GM21447 (cell line): ENCODE results near the gene TMCO1.
"Not testable (repeated sequence)": the region's sequence is repeated elsewhere in the genome, so short reads cannot be mapped to it uniquely, and the experiment has no call there.

Experiments used
- ATAC-seq: cut with Tn5 transposase; IDR thresholded peaks from one replicate; pipeline ENCODE4 v1.9.1; 2021; ENCODE audit not compliant: unreplicated experiment

Gene TMCO1

DNA sequence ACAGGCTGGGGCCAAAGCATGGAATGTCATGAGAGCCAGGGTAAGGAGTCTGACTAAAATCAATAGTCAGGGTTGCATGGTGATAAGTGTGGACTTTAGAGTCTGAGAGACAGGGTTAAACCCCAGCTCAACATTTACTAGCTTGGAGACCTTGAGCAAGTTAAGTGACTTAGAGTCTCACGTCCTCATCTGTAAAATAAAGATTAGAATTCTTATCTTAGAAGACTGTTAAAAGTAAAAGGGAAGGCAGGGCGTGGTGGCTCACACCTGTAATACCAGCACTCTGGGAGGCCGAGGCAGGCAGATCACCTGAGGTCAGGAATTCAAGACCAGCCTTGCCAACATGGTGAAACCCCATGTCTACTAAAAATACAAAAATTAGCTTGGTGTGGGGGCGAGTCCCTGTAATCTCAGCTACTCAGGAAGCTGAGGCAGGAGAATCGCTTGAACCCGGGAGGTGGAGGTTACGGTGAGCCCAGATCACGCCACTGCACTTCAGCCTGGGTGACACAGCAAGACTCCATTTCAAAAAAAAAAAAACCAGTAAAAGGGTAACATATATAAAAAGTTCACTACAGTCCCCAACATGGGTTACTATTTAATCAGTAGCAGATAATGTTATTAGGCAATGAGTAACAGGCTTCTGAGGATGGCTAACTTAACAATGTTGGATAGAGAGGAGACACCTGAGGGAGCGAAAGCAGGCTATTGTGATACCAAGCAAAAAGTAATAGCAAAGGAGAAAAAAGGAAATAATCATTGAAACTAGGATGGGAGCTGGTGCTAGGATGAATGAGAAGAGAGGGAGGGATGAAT lies 20.8 kb downstream of the TMCO1 start:
- ATAC-seq: no peak

GRCh38 chr1:165744913-165745312 lies 23.8 kb downstream of the TMCO1 start:
- not testable (repeated sequence) for ATAC-seq

DNA sequence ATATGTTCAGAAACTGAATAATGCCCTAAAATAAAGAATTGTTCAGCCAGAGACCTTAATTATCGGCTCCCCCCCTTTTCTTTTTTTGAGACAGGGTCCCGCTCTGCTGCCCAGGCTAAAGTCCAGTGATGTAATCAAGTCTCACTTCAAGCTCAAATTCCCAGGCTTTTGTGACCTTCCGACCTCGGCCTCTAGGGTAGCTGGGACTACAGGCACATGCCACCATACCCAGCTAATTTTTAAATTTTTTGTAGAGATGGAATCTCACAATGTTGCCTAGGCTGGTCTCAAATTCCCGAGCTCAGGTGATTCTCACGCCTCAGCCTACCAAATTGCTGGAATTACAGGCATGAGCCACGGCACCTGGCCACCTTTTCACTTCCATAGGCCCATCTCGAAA lies 26.5 kb downstream of the TMCO1 start:
- no peak for ATAC-seq

GRCh38 chr1:165738794-165739193 lies 29.9 kb downstream of the TMCO1 start:
- ATAC-seq: peak; percentile 96

- ATAC-seq: no peak
These were observed 31.5 kb downstream of the TMCO1 start for GRCh38 chr1:165737196-165737595.

- ATAC-seq: no peak
These were observed 33.8 kb downstream of the TMCO1 start for GRCh38 chr1:165734906-165735305.

- ATAC-seq: no peak
These were observed 41.8 kb downstream of the TMCO1 start for GRCh38 chr1:165726841-165727240.

DNA sequence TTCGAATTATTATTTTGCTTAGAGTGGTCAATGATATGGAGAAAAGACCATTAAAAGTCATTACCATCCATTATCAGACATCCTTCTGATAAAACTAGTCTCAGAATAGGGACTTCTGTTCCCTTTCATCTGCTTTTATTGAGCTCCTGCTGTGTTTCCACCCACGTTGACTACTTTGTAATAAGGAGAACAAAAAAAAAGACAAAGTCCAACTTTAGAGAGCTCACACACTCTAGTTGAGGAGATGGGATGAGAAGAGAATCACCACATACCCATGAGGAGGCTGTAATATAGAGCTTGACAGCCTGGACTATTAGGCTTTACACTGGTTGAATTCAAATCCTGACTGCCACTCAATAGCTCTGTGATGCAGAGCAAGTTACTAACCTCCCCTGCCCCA lies 42.5 kb downstream of the TMCO1 start:
- ATAC-seq: no peak

- ATAC-seq: peak; percentile 75
These were observed 50.7 kb downstream of the TMCO1 start for GRCh38 chr1:165717918-165718515.

DNA sequence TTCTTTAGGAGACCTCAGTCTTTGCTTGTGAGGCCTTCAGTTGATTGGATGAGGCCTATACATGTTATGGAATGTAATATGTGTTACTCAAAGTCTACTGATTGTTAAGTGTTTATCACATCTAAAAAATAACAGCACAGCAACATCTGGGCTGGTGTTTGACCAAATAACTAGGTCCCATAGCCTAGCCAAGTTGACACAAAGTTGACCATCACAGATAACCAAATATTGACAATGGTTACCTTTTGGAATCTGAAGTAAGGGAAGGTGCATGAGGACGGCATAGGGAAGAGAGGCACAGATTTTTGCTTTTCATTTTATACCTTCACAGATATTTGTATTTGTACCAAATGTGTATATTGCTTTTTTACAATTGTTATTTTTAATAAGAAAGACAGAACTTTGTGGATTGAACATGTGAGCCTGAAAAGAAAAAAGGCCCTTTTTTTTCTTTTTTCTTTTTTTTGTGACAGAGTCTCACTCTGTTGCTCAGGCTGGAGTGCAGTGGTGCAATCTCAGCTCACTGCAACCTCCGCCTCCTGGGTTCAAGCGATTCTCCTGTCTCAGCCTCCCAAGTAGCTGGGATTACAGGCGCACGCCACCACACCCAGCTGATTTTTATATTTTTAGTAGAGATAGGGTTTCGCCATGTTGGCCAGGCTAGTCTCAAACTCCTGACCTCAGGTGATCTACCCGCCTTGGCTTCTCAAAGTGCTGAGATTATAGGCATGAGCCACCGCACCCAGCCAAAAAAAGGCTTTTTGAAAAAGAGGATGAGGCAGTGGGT lies 52.2 kb downstream of the TMCO1 start:
- not testable (repeated sequence) for ATAC-seq

DNA sequence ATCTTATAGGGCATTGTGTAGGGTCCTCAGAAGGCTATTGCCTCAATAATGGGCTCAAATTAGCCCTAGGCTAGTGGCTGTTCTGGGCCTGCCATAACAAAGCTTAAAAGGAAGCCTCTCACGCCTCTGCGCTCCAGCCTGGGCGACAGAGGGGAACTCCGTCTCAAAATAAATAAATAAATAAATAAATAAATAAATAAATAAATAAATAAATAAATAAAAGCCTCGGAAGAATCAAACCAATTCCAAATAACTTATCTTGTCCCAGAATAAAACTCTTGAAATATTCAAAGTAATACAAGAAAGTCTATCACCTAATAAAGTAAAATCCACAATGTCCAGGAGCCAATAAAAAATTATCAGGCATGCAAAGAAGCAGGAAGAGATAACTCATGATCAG lies 55.9 kb downstream of the TMCO1 start:
- no peak for ATAC-seq

DNA sequence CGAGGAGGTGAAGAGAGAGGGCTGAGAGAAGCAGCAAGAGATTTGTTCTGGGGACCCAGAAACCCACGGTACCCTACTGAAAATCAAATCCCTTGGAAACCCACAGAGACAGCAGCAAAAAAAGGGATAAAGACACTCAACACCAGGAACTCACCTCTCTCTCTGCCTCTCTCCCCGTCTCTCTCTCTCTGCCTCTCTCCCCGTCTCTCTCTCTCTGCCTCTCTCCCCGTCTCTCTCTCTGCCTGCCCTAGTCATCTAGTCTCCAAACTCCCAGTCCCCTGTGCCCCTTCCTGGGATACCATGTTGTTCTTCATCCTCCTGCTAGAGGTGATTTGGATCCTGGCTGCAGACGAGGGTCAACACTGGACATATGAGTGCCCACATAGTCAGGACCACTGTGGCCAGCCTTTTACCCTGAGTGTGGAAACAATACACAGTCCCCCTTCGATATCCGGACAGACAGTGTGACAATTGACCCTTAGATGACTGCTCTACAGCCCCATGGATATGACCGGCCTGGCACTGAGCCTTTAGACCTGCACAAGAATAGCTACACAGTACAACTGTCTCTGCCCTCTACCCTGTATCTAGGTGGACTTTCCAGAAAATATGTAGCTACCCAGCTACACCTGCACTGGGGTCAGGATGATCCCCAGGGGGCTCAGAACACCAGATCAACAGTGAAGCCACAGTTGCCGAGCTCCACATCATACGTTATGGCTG lies 60.5 kb downstream of the TMCO1 start:
- no peak for ATAC-seq

DNA sequence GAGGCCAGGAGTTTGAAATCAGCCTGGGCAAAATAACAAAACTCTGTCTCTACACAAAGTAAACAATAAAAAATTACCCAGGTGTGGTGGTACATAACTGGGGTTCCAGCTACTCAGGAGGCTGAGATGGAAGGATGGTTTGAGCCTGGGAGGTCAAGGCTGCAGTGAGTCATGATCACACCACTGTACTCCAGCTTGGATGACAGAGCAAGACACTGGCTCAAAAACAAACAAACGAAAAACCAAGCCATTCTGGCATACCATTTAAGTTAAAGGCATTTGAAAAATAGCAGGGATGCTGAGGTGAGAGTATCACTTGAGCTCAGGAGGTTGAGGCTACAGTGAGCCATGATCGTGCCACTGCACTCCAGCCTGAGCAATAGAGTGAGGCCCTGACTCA lies 65.0 kb downstream of the TMCO1 start:
- no peak for ATAC-seq

DNA sequence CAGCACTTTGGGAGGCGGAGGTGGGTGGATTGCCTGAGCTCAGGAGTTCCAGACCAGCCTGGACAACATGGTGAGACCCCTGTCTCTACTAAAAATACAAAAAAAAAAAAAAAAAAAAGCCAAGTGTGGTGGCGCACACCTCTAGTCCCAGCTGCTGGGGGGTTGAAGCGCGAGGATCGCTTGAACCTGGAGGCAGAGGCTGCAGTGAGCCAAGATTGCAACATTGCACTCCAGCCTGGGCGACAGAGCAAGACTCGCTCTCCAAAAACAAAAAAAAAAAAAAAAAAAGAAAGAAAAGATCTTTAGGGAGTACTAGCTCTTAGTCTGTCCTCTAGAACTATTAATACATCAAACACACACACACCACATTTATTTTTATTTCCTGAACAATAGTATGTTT lies 66.7 kb downstream of the TMCO1 start:
- ATAC-seq: not testable (repeated sequence)

DNA sequence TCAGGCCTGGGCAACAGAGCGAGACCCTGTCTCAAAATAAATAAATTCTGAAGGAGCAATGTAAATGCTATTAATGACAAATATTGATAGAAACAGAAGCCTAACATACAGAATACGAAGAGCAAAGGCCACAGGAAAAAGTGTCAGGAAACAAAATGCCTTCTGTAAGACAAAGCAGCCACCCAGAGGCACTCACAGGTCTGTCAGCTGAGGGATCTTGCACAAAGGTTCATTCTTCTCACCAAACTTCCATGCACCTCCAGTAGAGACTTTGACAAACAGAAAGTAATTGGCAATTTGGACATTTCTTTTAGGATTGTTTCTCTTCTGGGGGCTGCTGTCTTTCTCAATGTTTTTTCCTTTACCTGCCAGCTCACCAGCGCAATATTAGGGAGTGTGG lies 69.1 kb downstream of the TMCO1 start:
- no peak for ATAC-seq

DNA sequence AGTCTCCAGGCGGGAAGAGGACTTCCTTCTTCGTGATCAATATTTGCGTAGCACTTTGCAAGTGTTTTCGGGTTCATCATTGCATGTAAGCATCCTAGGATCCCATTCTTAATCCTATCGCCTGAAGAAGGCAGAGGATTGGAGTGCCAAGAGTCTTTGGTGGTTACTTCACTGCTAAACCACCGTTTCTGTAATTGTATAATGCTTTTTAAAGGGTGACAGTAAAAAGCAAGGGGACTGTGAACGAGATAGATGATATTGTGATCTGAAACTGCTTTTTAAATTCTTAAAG lies 70.0 kb downstream of the TMCO1 start:
- no peak for ATAC-seq

- peak; percentile 90 for ATAC-seq
These were observed 70.5 kb downstream of the TMCO1 start, which contains the start of gene ALDH9A1 for GRCh38 chr1:165697881-165698760. ALDH9A1 (minus strand) TSS chr1:165698562; CDS start chr1:165698558, 4 bp downstream.

DNA sequence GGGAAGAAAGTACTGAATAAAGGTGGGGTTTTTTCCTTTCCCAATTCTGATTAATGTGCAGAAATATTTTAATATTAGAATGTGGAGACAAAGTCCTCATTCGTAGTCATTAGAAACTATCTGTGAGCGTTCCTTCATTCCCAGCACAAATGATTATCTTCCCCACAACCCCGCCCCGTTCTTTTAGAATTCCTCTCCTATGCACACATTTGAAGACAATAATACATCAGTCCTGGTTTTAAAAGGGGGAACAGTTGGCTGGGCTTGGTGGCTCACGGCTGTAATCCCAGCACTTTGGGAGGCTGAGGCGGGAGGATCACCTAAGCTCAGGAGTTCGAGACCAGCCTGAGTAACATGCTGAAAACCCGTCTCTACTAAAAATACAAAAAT lies 71.2 kb downstream of the TMCO1 start:
- no peak for ATAC-seq

GRCh38 chr1:165696625-165697100 lies 72.0 kb downstream of the TMCO1 start:
- no peak for ATAC-seq

DNA sequence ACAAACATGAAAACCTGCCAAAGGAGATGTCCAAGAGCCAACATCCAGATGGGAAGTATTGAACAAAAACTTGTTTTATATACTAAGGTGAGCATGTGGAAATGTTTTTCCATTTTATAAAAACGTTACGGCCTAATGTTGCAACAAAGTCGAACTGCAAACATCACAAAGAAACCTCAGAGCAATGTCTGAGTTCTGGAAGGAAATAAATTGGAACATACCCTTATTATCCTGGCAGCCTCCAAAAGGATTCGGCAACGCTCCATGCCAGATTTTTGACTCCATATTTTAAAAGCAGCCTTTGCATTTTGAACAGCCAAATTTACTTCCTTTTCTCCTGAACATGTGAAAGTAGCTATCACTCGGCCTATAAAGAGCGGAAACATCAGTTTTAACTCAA lies 73.6 kb downstream of the TMCO1 start:
- no peak for ATAC-seq
